Mononuclear cell (primary cell): Measurements from ENCODE around the gene ARF1. TPM values are rescaled to one million over a fixed set of nuclear protein-coding genes. Genes with fewer than 3 reads are reported as not detected.
A peak's percentile ranks its signal among the peaks of the same experiment; 100 is the strongest.

Experiments
- H3K27me3 ChIP-seq: 2 replicates; pipeline ENCODE4 v1.6.0; 2011; ENCODE audit warnings: low read length, control low read depth; ENCODE audit not compliant: insufficient read depth
- H3K4me1 ChIP-seq: 2 replicates; pipeline ENCODE4 v1.5.1; 2011; ENCODE audit warnings: mild to moderate bottlenecking, low read length, control low read depth; ENCODE audit not compliant: insufficient read depth
- H3K4me3 ChIP-seq: 2 replicates; pipeline ENCODE4 v1.5.1; 2011; ENCODE audit warnings: mild to moderate bottlenecking, low read length, moderate library complexity
- H3K9me3 ChIP-seq: 2 replicates; pipeline ENCODE4 v1.5.1; 2011; ENCODE audit warnings: low read depth, mild to moderate bottlenecking, control low read depth, low read length
- total RNA-seq: library from RNA; depleted of rRNA; stranded (reverse); fragments of >200 nt; gene quantifications from one replicate; pipeline ENCODE4 v1.2.3, GENCODE V29; 2012

ARF1 gene
- total RNA-seq: 218 TPM

DNA sequence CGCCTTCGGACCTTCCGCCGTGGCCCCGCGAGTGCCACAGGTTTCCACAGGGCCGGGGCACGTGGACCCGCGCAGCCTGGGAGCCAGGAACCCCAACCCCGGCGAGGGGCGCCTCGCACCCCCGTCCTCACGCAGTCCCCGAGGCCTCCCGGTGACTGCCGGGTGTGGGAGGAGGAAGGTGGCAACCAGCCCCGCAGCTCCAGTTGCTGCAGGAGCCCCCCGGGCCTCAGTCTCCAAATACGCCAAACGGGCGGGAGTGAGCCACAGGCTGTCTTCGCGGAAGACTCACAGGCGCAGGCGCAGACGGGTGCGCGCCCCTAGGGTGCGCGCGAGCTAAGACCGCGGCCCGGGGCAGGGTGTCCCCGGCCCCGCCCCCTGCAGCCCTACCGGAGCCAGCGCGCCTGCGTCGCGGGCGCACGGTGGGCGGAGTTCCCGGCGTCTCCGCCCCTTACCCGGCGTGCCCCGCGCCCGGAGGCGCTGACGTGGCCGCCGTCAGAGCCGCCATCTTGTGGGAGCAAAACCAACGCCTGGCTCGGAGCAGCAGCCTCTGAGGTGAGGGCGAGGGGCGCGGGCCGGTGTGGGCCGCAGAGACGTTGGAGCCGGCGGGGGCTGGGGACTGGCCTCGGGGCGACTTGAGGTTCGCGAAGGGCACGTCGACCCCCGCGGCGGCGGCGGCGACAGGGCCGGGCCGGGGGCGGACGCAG is at the start of gene ARF1:
Gene ARF1 (plus strand): TSS at position 495 of the 704 bp plus-strand sequence. CDS start 14,407 bp downstream, outside the sequence.
- Histone ChIP-seq H3K27me3 (no peaks in the 10 kb centered on the region), H3K9me3 (no peaks in the 10 kb centered on the region), H3K4me1 (peaks cover 52% of the 10 kb centered on the region), H3K4me3 (peak within 1 kb of the TSS; percentile 99)

DNA sequence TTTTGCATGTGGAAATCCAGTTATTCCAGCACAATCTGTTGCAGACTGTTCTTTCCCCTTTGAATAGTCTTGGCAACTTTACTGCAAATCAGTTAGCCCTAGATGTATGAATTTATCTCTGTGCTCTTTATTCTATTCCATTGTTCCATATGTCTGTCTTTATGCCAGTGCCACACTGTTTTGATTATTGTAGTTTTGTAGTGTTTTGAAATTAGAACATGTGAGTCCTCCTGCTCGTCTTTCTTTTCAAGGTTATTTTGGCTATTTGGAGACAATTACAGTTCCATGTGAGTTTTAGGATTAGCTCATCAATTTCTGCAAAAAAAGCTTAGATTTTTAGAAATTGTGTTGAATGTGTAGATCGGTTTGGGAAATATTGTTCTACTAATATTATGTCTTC is 49.1 kb upstream of the ARF1 start:
- no peak overlapping the region for H3K4me3 ChIP-seq

DNA sequence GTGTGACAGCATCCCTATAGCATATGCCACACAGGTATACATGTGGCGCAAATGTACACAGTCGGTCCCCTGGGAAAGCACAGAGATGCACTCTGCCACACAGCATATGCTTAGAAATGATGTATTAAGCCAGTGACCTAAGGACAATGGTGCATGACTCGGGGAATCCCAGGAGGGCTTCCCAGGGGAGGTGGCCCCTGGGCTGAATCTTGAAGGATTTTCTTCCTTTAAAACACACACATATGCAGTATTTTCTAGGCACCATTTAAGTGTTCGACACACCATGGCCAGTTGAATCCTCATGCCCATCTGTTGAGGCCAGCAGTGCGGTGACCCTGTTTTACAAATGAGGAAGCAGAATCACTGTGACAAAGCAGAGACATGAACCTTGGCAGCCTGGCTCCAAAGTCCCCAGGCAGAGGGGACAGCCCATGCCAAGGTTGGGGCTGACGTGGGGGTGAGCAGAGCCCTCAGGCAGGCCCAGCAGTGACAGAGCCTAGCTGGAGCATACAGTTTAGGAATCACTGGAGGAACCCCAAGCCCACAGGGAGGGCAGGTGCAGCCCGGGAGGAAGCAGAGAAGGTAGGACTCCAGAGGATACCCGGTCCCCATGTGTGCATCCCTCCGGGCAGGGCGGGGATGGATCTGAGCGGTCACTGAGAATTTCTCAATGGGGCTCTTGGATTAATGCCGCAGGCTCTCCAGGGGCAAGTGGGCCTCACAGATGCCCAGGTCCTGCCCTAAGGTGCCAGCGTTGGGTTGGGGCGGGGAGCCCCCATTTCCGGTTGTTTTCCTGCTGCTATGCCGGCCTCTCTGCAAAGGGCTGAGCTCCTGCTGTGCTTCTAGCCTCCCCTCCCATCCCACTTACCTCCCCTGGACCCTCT is 47.3 kb upstream of the ARF1 start:
- H3K4me1 ChIP-seq: no peaks in the 10 kb centered on the region
- H3K4me3 ChIP-seq: no peak overlapping the region
- no peaks in the 10 kb centered on the region for H3K9me3 ChIP-seq
- peaks cover 25% of the 10 kb centered on the region for H3K27me3 ChIP-seq

More for the DNA sequence above, 49.1 kb upstream of the ARF1 start:
- no peaks in the 10 kb centered on the region for H3K9me3 ChIP-seq
- H3K27me3 ChIP-seq: peaks cover 15% of the 10 kb centered on the region
- no peaks in the 10 kb centered on the region for H3K4me1 ChIP-seq

DNA sequence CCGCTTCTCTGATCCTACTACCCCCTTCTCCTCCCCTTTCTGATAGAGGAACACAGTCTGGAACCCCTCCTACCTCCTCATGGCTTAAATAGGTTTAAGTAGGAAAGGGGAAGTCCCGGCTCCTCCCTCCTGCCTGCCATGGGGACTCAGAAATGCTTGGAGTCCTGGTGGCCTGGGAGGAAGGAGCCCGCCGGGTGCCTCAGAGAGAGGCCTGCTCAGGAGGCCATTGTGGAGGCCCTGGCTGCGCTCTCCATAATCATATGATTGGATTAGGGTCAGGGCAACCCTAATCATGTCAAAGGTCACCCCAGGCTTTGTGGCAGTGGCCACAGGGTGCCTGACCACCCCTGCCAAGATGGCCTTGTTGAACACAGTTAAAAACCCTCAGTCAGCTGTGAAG is 46.7 kb upstream of the ARF1 start:
- no peaks in the 10 kb centered on the region for H3K9me3 ChIP-seq
- H3K4me1 ChIP-seq: no peaks in the 10 kb centered on the region
- H3K27me3 ChIP-seq: peaks cover 25% of the 10 kb centered on the region
- H3K4me3 ChIP-seq: no peak overlapping the region

DNA sequence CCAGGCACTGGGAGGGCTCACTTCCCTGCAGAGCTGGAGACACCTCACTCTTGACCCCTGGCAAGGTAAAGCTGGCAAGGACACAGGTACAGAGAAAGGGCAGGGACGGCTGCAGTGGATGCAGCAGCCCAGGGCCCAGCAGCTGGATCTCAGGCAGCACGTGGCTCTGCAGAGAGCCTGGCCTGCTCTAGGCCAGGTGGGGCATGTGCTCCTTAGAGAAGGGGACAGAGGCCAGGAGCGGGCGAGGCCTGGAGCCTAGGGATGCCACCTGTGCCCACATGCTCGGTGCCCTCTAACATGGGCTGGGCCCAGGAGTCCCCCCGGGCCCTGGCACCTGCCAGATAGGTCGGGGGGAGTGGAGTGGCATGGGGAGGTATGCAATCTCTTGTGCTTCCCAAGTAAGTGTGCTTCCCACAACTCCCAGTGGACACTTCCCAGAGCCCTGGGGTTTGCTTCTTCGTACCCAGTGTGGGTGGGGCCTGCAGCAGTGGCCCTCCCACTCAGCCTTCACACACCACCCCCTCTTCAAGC is 45.7 kb upstream of the ARF1 start:
- Histone ChIP-seq H3K27me3 (peaks cover 25% of the 10 kb centered on the region), H3K4me1 (no peaks in the 10 kb centered on the region), H3K9me3 (no peaks in the 10 kb centered on the region), H3K4me3 (no peak overlapping the region)

DNA sequence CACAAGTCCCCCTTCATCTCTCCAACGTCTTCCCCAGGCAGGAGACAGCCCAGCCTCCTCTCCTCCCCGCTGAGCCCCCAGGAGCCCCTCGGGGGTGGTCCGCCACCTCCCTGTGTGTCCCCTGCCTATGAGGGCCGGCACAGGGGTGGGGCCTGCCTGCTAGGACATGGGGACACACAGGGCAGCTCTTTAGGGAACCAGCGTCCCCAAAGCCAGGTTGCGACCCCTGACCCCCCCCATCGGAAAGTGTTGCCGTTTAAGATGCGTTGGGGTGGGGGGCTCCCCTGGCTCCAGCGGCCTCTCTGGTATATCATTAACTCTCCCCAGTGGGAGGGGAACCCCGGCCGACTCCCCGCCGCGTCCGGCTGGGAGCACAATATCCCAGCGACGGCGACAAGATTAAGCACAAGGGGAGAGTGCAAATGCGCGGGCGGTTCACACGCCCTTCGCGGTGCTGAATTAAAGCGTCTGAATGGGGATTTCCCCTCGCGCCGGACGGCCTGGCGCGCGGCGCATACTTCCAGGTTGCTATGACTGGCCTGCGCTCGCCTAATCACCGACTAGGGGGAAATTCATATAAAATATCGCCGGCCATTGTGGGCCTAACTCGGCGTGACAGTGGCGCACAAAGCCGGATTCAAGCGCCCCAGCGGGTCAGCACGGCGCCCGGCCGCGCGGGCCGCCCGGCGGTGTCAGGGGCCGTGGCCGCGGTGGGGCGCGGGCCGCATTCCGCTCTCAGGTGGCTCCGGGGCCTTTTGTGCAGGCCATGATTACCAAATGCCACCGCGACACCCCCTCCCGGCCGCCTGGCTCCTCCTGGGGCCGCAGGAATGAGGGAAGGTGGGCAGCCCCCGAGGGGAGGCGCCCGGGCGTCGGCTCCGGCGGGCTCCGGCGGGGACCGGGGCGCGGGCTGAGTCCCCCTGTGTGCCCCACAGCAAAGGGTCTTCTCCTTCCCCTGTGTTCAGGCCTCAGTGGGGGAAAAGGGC is 44.8 kb upstream of the ARF1 start:
- no peaks in the 10 kb centered on the region for H3K9me3 ChIP-seq
- H3K27me3 ChIP-seq: peaks cover 25% of the 10 kb centered on the region
- H3K4me3 ChIP-seq: no peak overlapping the region
- H3K4me1 ChIP-seq: no peaks in the 10 kb centered on the region

DNA sequence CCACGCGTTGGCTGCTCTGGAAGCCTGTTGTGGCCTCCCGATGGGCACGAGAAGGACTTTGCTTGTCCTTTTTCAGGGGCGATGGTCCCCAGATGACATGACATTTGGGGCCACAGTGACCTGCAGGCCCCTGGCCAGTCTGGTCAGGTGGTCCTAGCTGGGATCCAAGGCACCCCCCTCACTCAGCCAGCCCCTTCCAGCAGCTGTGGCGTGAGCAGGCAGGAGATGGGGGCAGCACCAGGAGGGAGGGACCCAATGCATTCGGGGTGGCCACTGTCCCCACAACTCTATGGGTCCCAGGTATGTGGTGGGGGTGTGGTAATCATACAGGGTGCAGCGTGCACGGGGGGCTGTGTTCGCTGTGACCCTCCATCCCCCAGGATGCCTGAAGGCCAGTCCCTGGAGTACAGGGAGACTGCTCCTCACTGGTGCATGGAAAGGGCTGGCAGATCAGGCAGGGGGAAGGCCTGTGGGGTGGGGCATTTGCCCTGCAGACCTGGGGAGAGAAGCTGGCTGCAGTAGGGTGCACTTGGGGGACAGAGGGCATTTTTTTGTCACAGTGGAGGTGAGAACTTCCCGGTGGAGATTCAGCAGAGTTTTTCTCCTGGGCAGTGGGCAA is 44.0 kb upstream of the ARF1 start:
- no peaks in the 10 kb centered on the region for H3K9me3 ChIP-seq
- H3K27me3 ChIP-seq: peaks cover 25% of the 10 kb centered on the region
- no peak overlapping the region for H3K4me3 ChIP-seq
- no peaks in the 10 kb centered on the region for H3K4me1 ChIP-seq

DNA sequence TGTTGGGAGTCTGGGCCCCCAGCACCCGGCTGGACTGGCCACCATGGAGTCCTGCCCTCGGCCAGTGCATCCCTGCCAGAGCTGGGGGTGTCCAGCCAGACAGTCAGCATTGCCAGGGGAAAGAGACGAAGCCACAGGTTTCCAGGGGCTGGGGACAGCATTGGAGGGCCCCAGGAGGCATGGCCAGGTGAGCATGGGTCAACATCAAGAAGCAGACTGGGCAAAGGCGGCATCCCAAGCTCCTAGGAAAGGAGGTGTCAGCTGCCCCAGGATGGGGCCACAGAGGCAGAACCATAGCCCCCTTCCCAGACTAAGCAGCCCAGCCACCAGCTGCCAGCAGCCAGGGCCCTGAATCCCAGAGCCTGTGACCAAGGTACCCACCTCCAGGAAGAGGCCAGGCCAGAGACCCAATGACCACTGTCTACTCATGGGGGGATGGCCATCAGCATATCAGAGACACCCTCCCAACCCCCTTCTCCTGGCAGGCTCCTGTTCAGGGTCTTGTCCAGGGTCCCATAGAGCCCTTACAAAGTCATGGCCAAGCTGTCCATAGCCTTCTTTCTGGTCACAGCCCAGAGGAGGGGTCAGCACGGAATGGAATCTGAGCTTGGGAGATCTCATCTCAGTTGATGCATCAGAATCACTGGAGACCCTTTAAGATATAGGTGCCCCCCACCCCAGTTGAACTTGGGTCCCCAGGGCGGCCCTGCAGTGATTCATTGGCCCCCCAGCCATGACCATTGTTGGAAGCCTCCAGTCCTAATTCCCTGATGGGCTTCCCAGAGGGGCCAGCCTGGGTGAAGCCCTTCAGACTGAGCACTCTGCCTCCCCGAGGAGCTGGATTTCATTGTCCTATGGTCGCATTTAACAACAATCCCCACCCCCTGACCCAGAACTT is 43.3 kb upstream of the ARF1 start:
- Histone ChIP-seq H3K27me3 (peaks cover 25% of the 10 kb centered on the region), H3K4me1 (no peaks in the 10 kb centered on the region), H3K9me3 (no peaks in the 10 kb centered on the region), H3K4me3 (no peak overlapping the region)

DNA sequence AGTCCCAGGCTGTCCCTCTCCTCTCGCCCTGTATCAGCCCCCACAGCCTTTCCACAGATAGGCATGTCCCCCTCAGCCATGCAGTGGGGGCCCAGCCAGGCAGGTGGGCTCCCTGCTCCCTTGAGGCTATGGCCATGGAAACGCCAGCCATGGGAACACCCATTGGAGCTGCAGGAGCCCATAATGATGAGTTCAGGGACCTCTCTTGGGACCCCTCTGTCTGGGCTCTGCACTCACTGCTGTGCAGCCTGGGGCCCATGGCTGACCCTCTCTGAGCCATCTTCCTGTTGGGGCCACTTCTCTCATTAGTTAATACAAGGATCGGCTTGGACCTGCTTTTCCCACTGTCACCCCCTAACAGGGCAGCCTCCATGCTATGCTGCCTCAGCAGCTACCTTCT is 42.5 kb upstream of the ARF1 start:
- no peaks in the 10 kb centered on the region for H3K9me3 ChIP-seq
- H3K27me3 ChIP-seq: peaks cover 25% of the 10 kb centered on the region
- no peak overlapping the region for H3K4me3 ChIP-seq
- H3K4me1 ChIP-seq: no peaks in the 10 kb centered on the region

DNA sequence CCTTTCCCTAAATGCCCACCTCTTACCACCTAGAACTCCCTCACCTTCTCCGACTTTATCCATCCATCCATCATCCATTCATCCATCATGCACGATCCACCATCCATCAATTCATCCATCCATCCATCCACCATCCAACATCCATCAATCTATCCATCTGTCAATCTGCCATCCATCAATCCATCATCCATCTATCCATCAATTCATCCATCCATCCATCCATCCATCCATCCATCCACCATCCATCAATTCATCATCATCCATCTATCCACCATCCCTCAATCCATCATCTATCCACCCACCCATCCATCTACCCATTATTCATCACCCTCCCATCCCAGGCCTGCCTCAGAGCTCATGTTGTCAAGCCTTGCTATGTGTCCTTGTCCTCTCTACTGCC is 41.2 kb upstream of the ARF1 start:
- Histone ChIP-seq H3K9me3 (no peaks in the 10 kb centered on the region), H3K4me3 (no peak overlapping the region), H3K4me1 (no peaks in the 10 kb centered on the region), H3K27me3 (peaks cover 21% of the 10 kb centered on the region)

DNA sequence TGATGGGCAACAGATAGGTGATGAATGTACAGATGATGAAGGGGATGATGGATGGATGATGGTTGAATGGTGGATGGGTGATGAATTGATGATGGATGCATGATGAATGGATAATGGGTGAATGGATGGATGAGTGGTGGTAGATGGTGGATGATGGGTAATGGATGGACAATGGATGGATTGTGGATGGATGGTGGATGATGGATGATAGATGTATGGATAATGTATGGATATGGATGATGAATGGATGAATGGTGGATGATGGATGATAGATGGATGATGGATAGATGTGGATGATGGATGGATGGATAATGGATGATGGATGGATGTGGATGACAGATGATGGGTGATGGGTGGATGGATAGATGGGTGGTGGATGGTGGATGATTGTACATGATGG is 40.0 kb upstream of the ARF1 start:
- peaks cover 15% of the 10 kb centered on the region for H3K27me3 ChIP-seq
- no peaks in the 10 kb centered on the region for H3K9me3 ChIP-seq
- H3K4me3 ChIP-seq: no peak overlapping the region
- no peaks in the 10 kb centered on the region for H3K4me1 ChIP-seq

DNA sequence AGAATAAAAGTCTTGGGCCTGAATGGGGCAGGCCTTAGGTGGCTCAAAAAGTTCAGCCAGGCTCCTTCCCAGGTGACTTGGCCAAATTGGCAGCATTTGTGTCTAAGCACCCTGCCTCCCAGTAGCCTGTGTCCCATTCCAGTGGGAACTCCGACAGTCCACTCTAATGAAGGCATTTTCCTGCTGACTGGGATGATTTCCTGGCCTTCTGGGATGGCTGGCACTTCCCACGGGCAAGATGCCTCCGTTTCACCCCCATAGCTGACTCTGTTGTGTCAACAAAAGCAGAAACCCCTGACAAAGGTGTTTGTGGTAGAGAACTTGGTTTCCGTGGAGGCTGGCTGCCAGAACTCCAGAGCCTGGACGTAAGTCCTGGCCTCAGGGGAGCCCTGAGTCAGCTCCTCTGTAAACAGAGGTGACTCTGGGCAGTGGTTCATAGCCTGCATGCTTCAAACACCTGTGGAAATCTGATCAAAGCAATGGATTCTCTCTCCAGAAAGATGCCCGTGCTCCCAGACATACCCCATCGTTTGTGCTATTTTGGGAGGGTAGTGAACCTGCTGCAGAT is 39.1 kb upstream of the ARF1 start:
- H3K9me3 ChIP-seq: no peaks in the 10 kb centered on the region
- peaks cover 10% of the 10 kb centered on the region for H3K27me3 ChIP-seq
- no peaks in the 10 kb centered on the region for H3K4me1 ChIP-seq
- no peak overlapping the region for H3K4me3 ChIP-seq

DNA sequence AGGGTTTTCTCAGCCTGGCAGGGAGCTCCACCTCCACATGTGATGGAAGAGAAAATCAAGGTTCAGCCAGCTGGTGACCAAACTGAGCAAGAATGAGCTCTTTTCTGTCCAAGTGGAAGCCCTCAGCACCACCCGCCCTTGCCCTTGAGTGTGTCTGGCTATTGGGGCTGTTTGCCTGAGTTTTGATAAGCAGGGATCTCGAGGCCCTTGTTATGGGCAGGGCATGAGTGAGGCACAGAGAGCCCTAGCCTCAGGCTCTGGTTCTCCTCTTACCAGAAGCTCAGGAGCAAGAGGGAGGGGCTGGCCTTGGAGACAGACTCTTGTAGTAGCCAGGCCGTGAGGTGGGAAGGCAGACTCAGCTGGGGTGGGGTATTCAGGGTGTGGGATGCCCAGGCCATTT is 37.5 kb upstream of the ARF1 start:
- H3K9me3 ChIP-seq: no peaks in the 10 kb centered on the region
- no peak overlapping the region for H3K4me3 ChIP-seq
- no peaks in the 10 kb centered on the region for H3K4me1 ChIP-seq
- H3K27me3 ChIP-seq: no peaks in the 10 kb centered on the region
